Neural progenitor cell (in vitro differentiated cells): ENCODE results near the gene SLX4IP.

Experiments
- CTCF ChIP-seq: fragments of 200-600 bp; sonication (generic); IDR thresholded peaks from 2 replicates; pipeline ENCODE4 v1.5.1; 2017; ENCODE audit warnings: antibody characterized with exemption, mild to moderate bottlenecking
- EZH2 ChIP-seq: fragments of 200-600 bp; sonication (generic); IDR thresholded peaks from 2 replicates; pipeline ENCODE4 v1.6.1; 2017; ENCODE audit warnings: antibody characterized with exemption, mild to moderate bottlenecking, moderate library complexity
- EZH2phosphoT487 ChIP-seq: fragments of 200-600 bp; sonication (generic); IDR thresholded peaks from 2 replicates; pipeline ENCODE4 v1.6.1; 2017; ENCODE audit warnings: antibody characterized with exemption

- no peak for TF ChIP-seq CTCF
- TF ChIP-seq EZH2 = no peak
- TF ChIP-seq EZH2phosphoT487 = no peak
Measured at GRCh38 chr20:10497283-10497682, 62.2 kb downstream of the SLX4IP start.
